HCT116 (cell line): Measurements from ENCODE around the gene NUDT8.
"Not testable (repeated sequence)": the region's sequence is repeated elsewhere in the genome, so short reads cannot be mapped to it uniquely, and the experiment has no call there.

Experiments used
- ATF3 ChIP-seq: IDR thresholded peaks from 2 replicates; pipeline ENCODE4 v1.6.1; 2012
- CEBPB ChIP-seq: IDR thresholded peaks from 2 replicates; pipeline ENCODE4 v1.6.1; 2012; ENCODE audit warnings: low read depth
- CTCF ChIP-seq, 3 experiments: fragments of 200-600 bp in 1 of 3; sonication (generic) in 1 of 3; IDR thresholded peaks in 2 of 3; conservative IDR thresholded peaks in 1 of 3; 2 replicates each; pipeline ENCODE4 v1.5.1; 2012 to 2017; ENCODE audit warnings: low read depth in 2 of 3, low read length in 2 of 3, antibody characterized with exemption in 1 of 3, borderline replicate concordance in 1 of 3, control low read depth in 1 of 3, mild to moderate bottlenecking in 1 of 3, mixed read lengths in 1 of 3, mixed run types in 1 of 3, moderate library complexity in 1 of 3; ENCODE audit not compliant: insufficient read depth in 1 of 3
- ELF1 ChIP-seq: IDR thresholded peaks from 2 replicates; pipeline ENCODE4 v1.6.1; 2012; ENCODE audit warnings: low read depth, borderline replicate concordance
- EZH2phosphoT487 ChIP-seq: fragments of 200-600 bp; IDR thresholded peaks from 2 replicates; pipeline ENCODE4 v1.6.1; 2018; ENCODE audit warnings: antibody characterized with exemption, borderline replicate concordance
- FOSL1 ChIP-seq: IDR thresholded peaks from 2 replicates; pipeline ENCODE4 v1.6.1; 2012; ENCODE audit warnings: low read depth
- JUND ChIP-seq: IDR thresholded peaks from 2 replicates; pipeline ENCODE4 v1.6.1; 2012
- MAX ChIP-seq: IDR thresholded peaks from 2 replicates; pipeline ENCODE4 v1.6.1; 2012
- POLR2A ChIP-seq: IDR thresholded peaks from 2 replicates; pipeline ENCODE4 v1.7.0; 2011; ENCODE audit warnings: borderline replicate concordance; ENCODE audit not compliant: insufficient read depth, insufficient read length; ENCODE audit errors: extremely low read depth
- POLR2AphosphoS5 ChIP-seq: IDR thresholded peaks from 2 replicates; pipeline ENCODE4 v1.6.1; 2011; ENCODE audit warnings: mild to moderate bottlenecking, low read depth, low read length, moderate library complexity
- RAD21 ChIP-seq: IDR thresholded peaks from 2 replicates; pipeline ENCODE4 v1.6.1; 2012; ENCODE audit warnings: low read depth, mild to moderate bottlenecking
- REST ChIP-seq: IDR thresholded peaks from 2 replicates; pipeline ENCODE4 v1.6.1; 2012; ENCODE audit warnings: low read depth
- SIN3A ChIP-seq: IDR thresholded peaks from 2 replicates; pipeline ENCODE4 v1.6.1; 2012; ENCODE audit warnings: low read depth
- ZNF274 ChIP-seq: fragments of 200-500 bp; sonication (Bioruptor generic); IDR thresholded peaks from 2 replicates; pipeline ENCODE4 v1.6.1; 2014; ENCODE audit warnings: mild to moderate bottlenecking, low read depth, low read length, inconsistent platforms

GRCh38 chr11:67620621-67621020, 9.1 kb downstream of the NUDT8 start:
- TF ChIP-seq JUND; REST; POLR2AphosphoS5; CTCF (IDR thresholded peaks at IDR 0.05 in 2 of 3, conservative IDR thresholded peaks at IDR 0.05 in 1 of 3; ENCODE audit: borderline replicate concordance in 1 of 3, insufficient read depth in 1 of 3, low read depth in 2 of 3, low read length in 2 of 3); CEBPB; ELF1; EZH2phosphoT487; FOSL1; ZNF274; POLR2A; MAX; ATF3; RAD21; SIN3A: not testable (repeated sequence)
